Nephron progenitor cell (in vitro differentiated cells): Measurements from ENCODE around the gene RECK.
A peak's percentile ranks its signal among the peaks of the same experiment; 100 is the strongest.

Source experiments
- DNase-seq: peaks from one replicate; pipeline ENCODE4 v3.0.0; 2021
- H3K27ac Mint-ChIP-seq: 2 replicates; pipeline ENCODE4 v1.8.0; 2021; ENCODE audit warnings: mild to moderate bottlenecking, moderate library complexity, mixed read lengths
- H3K27me3 Mint-ChIP-seq: 2 replicates; pipeline ENCODE4 v1.8.0; 2021; ENCODE audit warnings: mild to moderate bottlenecking, low read depth, mixed read lengths; ENCODE audit not compliant: poor library complexity
- H3K36me3 Mint-ChIP-seq: 2 replicates; pipeline ENCODE4 v1.8.0; 2021; ENCODE audit warnings: low read depth, mixed read lengths
- H3K4me1 Mint-ChIP-seq: 2 replicates; pipeline ENCODE4 v1.8.0; 2021; ENCODE audit warnings: mixed read lengths
- H3K4me3 Mint-ChIP-seq: 2 replicates; pipeline ENCODE4 v1.8.0; 2021; ENCODE audit warnings: mild to moderate bottlenecking, moderate library complexity, mixed read lengths
- H3K9me3 Mint-ChIP-seq: 2 replicates; pipeline ENCODE4 v1.8.0; 2021; ENCODE audit warnings: mild to moderate bottlenecking, moderate library complexity, mixed read lengths
- CTCF ChIP-seq: fragments of 200-600 bp; sonication (generic); IDR thresholded peaks from 2 replicates; pipeline ENCODE4 v1.5.0; 2021; ENCODE audit warnings: antibody characterized with exemption

Gene RECK

GRCh38 chr9:36092014-36092413 lies 55.3 kb downstream of the RECK start:
- no peak for TF ChIP-seq CTCF
- Mint-ChIP-seq H3K9me3 (peaks cover 8% of the 10 kb centered on the region), H3K27me3 (peaks cover 2% of the 10 kb centered on the region), H3K4me1 (peaks cover 39% of the 10 kb centered on the region), H3K36me3 (peaks cover 41% of the 10 kb centered on the region), H3K4me3 (peak overlapping the region; percentile 61), H3K27ac (peak overlapping the region; percentile 98)
- DNase-seq: no peak

GRCh38 chr9:36092509-36093215 lies 55.9 kb downstream of the RECK start:
- H3K4me1 Mint-ChIP-seq: peaks cover 39% of the 10 kb centered on the region
- no peak for TF ChIP-seq CTCF
- H3K4me3 Mint-ChIP-seq: no peak overlapping the region
- peaks cover 2% of the 10 kb centered on the region for H3K27me3 Mint-ChIP-seq
- H3K36me3 Mint-ChIP-seq: peaks cover 36% of the 10 kb centered on the region
- H3K27ac Mint-ChIP-seq: peak overlapping the region; percentile 88
- no peak for DNase-seq
- peaks cover 4% of the 10 kb centered on the region for H3K9me3 Mint-ChIP-seq

GRCh38 chr9:36093384-36093783 lies 56.7 kb downstream of the RECK start:
- Mint-ChIP-seq H3K4me3 (no peak overlapping the region), H3K27ac (peak overlapping the region; percentile 14), H3K27me3 (peaks cover 2% of the 10 kb centered on the region), H3K4me1 (peaks cover 39% of the 10 kb centered on the region), H3K36me3 (peaks cover 33% of the 10 kb centered on the region), H3K9me3 (peaks cover 4% of the 10 kb centered on the region)
- TF ChIP-seq CTCF: no peak
- no peak for DNase-seq

GRCh38 chr9:36099718-36100117 lies 63.0 kb downstream of the RECK start:
- no peaks in the 10 kb centered on the region for H3K9me3 Mint-ChIP-seq

GRCh38 chr9:36100532-36100931 lies 63.8 kb downstream of the RECK start:
- no peak for TF ChIP-seq CTCF
- peaks cover 14% of the 10 kb centered on the region for H3K36me3 Mint-ChIP-seq
- peaks cover 5% of the 10 kb centered on the region for H3K27me3 Mint-ChIP-seq
- DNase-seq: no peak
- peak overlapping the region; percentile 8 for H3K27ac Mint-ChIP-seq
- H3K4me3 Mint-ChIP-seq: no peak overlapping the region
- H3K4me1 Mint-ChIP-seq: peaks cover 17% of the 10 kb centered on the region
- no peaks in the 10 kb centered on the region for H3K9me3 Mint-ChIP-seq

More at GRCh38 chr9:36099718-36100117, 63.0 kb downstream of the RECK start:
- Mint-ChIP-seq H3K27ac (no peak overlapping the region), H3K4me3 (no peak overlapping the region), H3K27me3 (peaks cover 5% of the 10 kb centered on the region), H3K36me3 (peaks cover 10% of the 10 kb centered on the region), H3K4me1 (peaks cover 17% of the 10 kb centered on the region)
- no peak for TF ChIP-seq CTCF
- no peak for DNase-seq
